ENCODE results near the gene SDCBP2.

The SDCBP2 gene

GRCh38 chr20:1293641-1294379 is 35.1 kb downstream of the SDCBP2 start:
- DNase-seq = no peak

- no peak for DNase-seq
These were observed 36.3 kb downstream of the SDCBP2 start for GRCh38 chr20:1292620-1293019.

DNA sequence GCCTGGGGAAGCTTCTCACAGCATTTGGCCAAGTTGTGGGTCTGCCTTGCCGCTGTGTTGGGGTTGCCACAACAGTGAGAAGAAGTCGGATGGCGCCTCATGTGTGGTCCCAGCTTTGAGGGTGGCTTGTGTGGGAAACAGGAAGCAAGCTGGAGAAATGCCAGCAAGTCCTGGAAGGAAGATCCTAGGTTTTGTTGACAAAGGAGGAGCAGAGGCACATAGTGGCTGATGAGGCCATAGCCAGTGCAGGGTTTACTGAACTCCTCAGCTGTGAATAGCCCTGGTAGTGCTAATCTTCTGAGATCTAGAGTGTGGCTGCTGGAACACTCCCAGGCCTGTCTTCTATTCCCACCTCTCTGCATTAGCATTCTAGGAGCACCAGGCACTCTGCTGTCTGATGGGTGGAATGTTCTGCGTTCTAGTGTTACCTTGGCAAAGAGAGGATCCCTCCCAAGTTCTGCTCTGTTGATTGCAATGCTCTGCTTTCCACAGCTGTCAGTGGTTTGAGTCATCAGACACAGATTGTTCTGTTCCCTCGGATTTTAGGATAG is 37.7 kb downstream of the SDCBP2 start:
- no peak for DNase-seq

DNA sequence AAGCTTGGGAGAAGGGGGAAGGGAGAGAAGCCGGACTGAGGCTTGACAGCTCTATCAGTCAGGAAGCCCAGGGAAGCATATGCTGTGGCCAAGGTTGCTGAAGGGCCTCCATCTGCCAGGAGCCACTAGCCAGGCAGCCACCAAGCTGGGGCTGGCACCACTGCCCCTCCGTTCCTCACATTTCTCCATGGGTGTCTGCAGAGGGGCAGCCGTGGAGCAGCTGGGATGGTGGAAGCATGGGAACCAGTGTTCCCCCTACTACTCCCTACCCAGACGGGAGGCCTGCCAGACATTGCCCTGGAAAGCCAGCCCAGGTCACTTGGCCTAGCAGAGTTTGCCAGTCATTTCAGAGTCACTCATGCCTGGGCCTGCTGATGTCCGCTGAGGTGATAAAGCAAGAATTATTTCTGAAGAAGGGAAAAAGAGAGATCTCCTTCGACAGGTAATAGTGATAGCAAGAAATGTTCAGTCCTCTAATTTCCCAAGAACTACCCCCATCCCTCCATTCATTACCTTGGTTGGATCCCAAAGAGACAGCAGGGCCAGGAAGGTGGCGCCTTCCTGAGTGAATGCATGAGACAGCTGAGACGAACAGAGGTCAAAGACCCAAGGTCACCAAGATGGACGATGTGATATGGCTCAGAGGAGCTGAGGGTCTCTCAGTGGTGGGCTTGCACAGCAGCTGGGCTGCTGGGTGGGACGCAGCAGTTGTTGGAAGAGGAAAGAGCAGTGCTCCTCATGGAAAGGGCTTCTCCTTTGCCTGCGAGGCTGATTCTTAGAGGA is 41.0 kb downstream of the SDCBP2 start:
- DNase-seq = no peak

DNA sequence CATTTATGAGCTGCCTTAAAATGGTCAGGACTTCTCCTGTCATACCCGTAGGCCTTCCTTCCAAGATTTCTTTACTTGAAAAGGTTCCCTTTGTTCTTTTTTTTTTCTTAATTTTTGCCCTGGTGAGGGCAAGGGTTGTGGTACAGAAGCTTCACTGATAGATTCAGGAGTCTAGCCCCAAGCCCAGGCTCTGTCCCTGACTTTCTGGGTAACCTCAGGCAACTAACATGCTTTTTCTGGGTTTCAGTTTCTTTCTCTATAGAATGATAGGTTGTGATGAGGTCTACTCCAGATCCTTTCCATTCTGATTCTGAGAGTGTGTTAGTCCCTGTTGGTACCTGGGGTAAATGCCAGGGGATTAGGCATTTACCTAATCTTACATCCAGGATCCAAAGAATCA is 41.6 kb downstream of the SDCBP2 start:
- DNase-seq = no peak

DNA sequence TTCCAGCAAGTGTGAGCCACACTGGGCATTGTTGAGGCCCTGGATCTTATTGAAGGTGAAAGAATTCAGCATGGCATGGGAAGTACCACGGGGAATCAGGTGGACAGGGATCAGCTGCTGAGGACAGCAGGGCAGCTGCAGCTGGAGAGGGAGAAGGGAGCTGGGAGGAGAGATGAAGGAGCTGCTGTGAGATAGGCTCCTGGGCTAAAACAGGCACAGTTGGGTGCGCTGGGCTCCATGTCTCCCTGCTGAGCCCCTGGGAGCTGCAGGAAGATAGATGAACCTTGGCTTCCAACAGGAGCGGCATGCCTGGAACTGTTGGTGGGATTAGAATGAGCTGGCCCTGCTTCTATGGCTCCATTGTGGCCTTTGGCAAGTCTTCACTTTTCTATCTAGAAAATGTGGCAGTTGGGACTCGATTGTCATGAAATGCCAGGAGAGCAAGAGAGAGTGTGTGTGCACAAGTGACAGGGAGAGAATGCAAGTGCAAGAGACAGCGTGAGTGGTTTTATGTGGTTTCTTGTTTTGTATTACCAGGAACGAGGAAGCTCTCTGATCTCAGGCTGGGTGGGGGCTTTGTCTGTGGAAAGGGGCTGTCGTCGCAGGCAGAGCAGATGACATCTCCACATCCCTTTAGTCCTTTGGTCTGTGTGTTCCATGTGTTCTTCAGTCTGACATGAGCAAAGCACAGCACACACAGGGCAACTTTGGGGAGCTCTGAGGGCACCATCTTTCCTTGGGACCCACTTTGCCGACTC is 42.5 kb downstream of the SDCBP2 start:
- DNase-seq = no peak

GRCh38 chr20:1283522-1284510 is 45.1 kb downstream of the SDCBP2 start:
- peak; percentile 34 for DNase-seq

DNA sequence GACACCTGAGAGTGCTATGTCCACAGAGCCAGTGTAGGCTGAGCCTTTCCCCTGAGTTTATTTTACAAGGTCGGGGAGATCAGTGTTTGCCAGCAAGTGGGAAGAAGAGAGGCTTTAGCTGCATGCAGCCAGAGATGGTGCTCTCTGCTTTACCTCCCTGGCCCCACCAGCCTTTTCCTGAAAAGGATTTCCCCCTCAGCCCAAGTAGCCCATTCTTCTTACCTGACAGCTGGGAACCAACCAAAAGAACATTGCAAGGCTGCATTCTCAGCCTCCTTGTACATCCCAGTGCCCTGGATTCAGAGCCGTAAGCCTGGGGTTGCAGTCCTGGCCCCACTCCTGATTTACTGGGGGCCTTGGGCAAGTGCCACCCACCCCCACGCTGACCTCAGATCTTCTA is 46.0 kb downstream of the SDCBP2 start:
- DNase-seq = no peak

- DNase-seq = peak; percentile 40
These were observed 47.5 kb downstream of the SDCBP2 start for GRCh38 chr20:1281279-1282057.

DNA sequence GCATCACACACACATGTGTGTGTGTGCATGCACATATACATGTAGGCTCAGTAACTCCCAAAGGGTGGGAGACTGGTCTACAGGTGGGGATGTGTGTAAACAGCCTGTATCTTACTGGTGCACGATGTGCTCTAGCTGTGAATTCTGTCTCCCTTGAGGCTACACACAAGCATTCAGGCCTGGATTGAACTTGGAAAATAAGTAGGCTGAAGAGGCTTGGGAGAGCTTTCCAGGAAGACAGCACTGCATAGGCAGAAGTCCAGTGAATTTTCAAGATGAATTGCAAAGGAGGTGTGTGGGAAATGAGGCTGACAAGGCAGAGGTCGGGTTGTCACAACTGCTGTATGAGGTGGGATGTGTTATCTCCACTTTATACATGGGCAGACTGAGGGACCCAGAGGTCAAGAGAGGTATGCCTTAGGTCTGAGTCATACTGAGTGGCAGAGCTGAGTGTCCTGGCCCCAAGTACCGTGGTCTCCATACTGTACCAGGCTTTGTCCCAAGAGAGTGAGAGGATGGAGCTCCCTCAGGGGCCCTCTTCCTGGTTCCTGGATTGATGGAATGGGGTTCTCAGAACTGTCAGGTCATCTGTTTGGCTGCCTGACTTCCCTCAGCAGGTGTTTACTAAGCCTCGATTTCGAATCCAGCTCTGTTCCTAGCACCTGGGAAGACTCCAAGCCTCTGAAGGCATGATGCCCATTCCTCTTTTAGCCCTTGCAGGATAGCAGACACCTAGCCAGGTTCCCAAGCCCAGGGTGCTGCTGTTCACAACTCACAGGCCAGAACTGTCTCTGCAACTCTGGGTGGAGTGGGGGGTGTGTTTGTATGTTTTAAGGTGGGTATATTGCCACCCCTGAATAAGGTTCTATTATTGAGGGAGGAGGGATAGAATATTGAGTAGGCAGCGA is 48.5 kb downstream of the SDCBP2 start:
- DNase-seq = peak; percentile 46

DNA sequence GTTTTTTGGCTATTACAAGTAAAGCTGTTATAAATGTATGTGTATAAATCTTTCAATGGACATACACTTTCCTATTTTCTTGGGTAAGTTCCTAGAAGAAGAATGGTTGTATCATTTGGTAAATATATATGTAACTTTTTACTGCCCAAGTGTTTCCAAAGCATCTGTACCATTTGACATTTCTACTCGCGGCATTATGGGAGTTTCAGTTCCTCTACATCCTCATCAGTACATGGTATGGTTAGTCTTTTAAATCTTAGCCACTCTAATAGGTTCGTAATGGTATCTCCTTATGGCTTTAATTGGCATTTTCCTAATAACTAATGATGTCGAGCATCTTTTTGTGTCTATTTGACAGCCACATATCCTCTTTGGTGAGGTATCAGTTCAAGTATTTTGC is 49.9 kb downstream of the SDCBP2 start:
- no peak for DNase-seq

DNA sequence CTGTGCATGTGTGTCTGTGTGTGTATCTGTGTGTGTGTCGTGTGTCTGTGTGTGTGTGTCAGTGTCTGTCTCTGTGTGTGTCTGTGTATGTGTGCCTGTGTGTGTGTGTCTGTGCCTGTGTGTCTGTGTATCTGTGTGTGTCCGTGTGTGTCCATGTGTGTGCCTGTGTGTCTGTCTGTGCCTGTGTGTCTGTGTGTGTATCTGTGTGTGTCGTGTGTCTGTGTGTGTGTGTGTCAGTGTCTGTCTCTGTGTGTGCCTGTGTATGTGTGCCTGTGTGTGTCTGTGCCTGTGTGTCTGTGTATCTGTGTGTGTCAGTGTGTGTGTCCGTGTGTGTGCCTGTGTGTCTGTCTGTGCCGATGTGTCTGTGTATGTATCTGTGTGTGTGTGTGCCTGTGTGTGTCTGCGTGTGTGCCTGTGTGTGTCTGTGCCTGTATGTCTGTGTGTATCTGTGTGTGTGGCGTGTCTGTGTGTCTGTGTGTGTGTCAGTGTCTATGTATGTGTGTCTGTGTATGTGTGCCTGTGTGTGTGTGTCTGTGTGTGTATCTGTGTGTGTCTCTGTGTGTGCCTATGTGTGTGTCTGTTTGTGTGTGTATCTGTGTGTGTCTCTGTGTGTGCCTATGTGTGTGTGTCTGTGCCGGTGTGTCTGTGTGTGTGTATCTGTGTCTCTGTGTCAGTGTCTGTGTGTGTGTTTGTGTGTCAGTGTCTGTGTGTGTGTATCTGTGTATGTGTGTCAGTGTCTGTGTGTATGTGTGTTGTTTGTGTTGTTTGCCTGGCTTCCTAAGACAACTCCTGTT is 51.2 kb downstream of the SDCBP2 start:
- DNase-seq = no peak

GRCh38 chr20:1275919-1276318 is 53.0 kb downstream of the SDCBP2 start:
- DNase-seq = peak; percentile 30

GRCh38 chr20:1274485-1275311 is 54.2 kb downstream of the SDCBP2 start:
- DNase-seq = no peak

- DNase-seq = no peak
These were observed 55.6 kb downstream of the SDCBP2 start for GRCh38 chr20:1273366-1273765.

GRCh38 chr20:1272368-1273100 is 56.4 kb downstream of the SDCBP2 start:
- no peak for DNase-seq

DNA sequence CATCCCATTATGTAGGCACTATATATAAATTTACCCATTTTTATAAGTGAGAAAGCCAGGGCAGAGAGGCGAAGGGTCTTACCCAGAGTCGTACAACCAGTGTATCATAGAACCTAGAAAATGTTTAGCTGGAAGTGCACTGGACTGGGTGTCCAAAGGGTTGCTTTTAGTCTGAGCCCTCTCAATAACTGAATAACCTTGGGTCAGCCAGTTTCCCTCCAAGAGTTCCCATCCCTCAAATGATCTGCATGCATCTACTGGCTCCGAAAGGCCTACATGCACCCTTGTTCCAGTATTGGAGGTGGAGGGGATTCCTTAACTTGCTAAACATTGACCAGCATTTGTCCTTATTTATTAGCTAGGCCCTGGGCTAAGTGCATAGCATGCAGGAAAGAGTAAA is 59.1 kb downstream of the SDCBP2 start:
- no peak for DNase-seq

GRCh38 chr20:1269235-1269634 is 59.7 kb downstream of the SDCBP2 start:
- DNase-seq = no peak
